ENCODE results near the gene BNIP5.
"Not testable (repeated sequence)": the region's sequence is repeated elsewhere in the genome, so short reads cannot be mapped to it uniquely, and the experiment has no call there.

BNIP5 gene

DNA sequence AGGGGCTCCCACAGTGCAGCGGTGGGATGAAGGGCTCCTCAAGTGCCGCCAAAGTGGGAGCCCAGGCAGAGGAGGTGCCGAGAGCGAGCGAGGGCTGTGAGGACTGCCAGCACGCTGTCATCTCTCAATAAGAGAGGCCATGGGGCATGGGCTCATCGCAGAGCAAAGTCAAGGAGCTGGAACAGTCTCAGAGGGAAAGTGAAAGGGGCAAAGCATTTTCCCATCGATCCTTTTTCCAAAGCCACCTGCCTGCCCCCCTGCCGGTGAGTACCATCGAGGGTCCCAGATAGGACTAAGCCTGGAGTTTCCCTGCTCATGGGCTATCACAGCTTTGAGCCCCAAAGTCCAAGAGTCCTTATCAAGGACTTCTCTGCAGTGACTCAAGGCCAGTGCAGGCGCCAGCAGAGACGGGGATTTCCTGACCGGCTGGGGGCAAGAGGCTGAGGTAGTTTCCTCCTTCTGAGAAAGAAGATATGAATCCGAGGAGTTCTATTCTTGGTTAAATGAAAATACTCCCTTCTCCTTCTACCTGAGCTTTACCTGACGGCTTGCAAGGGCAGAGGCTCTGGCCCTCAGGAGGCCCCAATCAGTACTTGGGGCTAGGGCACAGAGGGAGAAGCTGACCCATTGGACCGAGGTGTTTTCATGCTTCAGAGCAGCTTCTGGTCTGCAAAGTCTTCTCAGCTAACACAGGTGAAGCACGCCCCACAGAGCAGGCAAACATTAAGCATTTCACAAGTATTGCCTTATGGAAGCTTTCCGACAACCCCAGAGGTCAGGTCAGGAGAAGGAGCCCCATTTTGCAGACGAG, 28.2 kb upstream of the BNIP5 start:
- peak; percentile 12 for DNase-seq

DNA sequence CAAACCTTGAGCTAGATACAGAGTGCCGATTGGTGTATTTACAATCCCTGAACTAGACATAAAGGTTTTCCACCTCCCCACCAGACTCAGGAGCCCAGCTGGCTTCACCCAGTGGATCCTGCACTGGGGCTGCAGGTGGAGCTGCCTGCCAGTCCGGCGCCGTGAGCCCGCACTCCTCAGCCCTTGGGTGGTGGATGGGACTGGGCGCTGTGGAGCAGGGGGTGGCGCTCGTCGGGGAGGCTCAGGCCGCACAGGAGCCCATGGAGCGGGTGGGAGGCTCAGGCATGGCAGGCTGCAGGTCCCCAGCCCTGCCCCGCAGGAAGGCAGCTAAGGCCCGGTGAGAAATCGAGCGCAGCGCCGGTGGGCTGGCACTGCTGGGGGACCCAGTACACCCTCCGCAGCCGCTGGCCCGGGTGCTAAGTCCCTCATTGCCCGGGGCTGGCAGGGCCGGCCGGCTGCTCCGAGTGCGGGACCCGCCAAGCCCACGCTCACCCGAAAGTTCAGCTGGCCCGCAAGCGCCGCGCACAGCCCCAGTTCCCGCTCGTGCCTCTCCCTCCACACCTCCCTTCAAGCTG, 27.5 kb upstream of the BNIP5 start:
- not testable (repeated sequence) for DNase-seq

DNA sequence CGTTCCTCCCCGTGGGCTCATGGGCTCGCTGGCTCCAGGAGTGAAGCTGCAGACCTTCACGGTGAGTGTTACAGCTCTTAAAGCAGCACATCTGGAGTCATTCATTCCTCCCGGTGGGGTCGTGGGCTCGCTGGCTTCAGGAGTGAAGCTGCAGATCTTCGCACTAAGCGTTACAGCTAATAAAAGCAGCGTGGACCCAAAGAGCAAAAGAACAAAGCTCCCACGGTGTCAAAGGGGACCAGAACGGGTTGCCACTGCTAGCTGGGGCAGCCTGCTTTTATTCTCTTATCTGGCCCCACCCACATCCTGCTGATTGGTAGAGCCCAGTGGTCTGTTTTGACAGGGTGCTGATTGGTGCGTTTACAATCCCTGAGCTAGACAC, 26.7 kb upstream of the BNIP5 start:
- DNase-seq = not testable (repeated sequence)

DNA sequence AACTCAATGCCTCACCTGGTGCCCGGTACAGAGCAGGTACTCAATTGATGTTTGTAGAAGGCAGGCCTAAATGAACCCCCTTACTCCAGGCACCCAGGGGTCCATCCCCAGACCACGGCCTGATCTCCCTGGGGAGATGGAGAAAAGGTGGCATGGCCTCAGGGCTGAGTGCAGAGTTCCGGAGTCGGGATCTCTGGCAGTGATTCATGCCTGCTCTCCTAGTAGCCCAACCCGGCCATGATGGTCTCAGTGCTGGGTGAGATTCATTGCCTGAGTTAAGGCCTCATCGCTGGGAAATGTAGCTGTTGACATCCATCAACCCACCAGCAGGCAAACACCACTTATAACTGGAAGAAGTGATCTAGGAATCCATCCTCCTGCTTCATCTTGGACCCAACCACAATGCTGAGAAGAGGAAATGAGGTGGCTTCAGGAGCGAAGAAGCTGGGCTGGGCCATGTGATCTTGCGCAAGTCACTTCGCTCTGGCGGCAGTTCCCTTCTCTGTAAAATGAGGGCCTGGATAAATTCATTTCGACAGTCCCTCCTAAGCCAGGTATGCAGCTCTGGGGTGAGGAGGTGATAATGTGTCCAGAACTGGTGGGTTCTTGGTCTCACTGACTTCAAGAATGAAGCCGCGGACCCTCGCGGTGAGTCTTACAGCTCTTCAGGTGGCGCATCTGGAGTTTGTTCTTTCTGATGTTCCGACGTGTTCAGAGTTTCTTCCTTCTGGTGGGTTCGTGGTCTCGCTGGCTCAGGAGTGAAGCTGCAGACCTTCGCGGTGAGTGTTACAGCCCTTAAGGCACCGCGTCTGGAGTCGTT, 26.1 kb upstream of the BNIP5 start:
- no peak for DNase-seq

DNA sequence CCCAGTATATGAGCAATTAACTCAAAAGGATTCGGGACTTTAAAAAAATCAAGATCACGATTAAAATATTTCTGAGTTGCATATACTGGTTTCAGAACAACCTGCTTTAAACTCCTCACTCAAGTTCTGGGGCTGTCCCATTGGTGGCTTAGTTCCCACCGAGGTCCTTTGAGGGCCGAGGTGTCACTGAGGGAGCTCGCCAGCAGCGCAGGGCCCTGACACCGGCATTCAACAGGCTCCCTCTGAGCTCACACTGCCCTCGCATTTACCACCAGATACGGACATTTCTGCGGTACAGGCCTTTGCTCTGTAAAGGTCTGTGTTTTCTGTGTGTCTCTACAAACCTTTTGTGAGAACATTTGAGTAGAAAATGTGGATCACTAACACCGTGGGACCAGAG, 24.4 kb upstream of the BNIP5 start:
- no peak for DNase-seq

DNA sequence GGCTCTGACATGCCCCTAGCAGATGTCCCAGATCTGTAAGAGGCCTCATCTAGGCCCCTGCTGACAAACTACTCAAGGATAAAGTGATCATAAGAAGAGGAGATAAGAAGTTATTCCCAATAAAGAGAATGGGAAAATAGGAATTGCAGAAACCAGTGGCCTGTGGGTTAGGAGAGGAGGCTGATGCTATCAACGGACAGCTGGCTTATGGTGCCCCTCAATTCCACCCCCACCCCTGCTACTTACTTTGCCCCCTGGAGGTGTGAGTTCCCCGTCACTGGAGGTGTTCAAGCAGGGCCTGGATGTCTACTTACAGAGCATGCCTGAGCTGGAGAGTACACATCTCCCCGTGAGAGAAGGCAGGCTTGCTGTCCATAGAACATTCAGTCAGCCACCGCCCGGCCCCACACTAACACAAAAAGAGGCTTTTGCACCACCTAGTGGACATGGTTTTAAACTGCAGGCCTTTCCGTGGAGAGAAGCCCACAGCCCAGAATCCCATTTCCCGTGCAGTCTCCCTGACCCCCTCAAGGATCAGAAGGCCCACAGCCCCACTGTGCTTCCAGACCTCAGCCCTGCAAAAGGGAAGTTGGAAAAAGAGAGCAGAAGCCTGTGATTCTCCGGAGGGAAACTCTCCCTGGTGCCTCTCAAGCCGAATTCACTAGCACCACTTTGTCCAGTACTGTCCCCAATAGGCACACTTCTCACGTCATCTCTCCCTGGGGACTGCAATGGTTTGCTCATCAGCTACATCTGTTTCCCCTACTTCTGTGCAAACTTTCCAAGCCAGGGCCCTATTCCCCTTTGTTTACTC, 23.8 kb upstream of the BNIP5 start:
- DNase-seq = peak; percentile 77

DNA sequence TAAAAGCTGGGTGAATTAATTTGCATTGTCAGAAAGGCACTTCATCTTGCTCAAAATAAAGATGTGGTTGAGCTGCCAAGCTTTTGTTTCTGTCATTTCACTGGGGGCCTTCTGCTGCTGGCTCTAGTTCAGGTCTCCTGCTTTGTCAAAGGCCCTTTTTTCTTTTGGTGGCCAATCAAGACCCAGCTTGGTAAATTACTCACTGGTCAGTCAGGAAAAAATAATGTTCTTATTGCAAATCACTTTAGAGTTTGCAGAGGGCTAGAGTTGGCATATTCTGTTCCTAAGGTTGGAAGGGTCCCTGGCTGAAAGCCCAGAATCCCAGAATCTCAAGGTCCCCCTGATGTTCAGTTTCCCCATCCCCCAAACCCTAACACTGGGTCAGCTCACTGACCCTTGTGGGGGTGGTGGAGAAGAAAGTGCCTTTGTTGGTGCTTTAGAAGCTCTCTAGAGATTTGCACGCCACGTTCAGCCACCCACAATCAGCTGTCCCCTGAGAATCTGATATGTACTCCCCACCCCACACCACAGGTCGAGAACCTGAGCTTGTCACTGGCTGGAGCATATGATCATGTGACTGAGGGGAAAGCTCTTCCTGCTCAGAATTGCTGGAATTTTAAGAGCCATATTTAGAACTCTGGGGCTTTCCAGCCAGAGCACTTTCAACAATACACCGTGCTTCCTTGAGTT, 21.7 kb upstream of the BNIP5 start:
- no peak for DNase-seq

DNA sequence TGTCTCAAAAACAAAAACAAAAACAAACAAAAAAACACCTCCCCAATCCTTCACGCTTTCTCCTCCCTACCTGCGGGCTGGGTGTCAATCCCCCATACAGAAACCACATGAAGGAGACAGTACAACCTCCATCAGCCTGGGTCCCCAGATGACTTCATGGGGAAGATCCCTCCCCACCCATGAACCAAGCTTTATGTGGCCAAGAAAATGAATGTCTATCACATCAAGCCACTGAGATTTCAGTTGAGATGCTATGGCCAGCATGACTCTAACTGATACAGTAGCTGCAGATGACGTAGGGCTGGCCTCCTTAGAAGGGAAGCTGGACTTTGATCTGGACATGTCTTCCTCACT, 21.2 kb upstream of the BNIP5 start:
- no peak for DNase-seq

DNA sequence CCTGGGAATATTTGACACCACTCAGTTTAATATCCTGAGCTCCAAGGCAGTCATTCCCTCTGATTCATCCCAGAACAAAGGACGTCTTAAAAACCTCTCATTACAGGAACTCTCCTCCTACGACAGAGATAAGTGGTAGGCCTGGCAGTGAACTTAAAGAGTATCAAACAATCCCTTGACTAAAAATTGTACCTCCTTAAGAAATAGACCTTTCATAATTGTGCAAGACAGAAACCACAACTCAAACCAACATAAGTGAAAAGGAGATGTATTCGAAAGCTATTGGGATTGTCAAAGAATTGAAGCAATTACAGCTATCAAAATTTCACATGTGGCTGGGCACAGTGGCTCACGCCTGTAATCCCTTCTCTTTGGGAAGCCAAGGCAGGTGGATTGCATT, 19.1 kb upstream of the BNIP5 start:
- no peak for DNase-seq

DNA sequence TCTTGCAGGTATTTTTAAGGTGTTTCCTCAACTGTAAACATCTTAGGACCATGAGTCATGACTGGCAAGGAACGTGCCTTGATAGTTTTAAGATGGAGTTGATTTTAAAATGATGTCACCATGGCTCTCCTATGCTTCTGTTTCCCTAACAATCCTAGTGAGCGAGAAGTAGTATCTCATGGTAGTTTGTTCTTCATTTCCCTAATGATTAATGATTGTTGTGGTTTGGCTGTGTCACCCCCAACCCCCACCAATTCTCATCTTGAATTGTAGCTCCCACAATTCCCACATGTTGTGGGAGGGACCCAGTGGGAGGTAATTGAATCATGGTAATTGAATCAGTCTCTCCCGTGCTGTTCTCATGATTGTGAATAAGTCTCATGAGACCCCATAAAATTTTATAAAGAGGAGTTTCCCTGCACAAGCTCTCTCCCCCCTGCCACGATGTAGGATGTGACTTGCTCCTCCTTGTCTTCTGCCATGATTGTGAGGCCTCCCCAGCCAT, 16.8 kb upstream of the BNIP5 start:
- DNase-seq = peak; percentile 15

DNA sequence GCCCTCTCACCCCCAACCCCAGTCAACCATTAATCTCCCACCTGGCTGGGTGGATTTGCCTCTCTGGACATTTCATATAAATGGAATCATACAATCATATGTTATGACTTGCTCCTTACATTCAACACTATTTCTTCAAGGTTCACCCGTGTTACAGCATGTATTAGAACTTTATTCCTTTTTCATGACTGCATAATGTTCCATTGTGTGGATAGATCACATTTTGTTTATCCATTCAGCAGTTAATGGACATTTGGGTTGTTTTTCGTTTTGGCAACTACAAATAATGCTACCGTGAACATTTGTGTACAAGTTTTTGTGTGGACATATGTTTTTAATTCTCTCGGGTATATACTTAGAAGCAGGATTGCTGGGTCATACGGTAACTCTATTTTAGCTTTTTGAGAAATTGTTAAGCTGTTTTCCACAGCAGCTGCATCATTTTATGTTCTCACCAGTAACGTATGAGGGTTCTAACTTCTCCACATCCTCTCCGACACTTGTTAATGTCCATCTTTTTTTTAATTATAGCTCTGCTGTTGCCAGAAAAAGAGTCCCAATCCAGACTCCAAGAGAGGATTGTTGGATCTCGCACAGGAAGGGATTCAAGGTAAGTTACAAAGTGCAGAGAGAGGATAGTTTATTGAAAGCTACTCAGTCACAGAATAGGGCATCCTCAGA, 15.9 kb upstream of the BNIP5 start:
- DNase-seq = no peak

DNA sequence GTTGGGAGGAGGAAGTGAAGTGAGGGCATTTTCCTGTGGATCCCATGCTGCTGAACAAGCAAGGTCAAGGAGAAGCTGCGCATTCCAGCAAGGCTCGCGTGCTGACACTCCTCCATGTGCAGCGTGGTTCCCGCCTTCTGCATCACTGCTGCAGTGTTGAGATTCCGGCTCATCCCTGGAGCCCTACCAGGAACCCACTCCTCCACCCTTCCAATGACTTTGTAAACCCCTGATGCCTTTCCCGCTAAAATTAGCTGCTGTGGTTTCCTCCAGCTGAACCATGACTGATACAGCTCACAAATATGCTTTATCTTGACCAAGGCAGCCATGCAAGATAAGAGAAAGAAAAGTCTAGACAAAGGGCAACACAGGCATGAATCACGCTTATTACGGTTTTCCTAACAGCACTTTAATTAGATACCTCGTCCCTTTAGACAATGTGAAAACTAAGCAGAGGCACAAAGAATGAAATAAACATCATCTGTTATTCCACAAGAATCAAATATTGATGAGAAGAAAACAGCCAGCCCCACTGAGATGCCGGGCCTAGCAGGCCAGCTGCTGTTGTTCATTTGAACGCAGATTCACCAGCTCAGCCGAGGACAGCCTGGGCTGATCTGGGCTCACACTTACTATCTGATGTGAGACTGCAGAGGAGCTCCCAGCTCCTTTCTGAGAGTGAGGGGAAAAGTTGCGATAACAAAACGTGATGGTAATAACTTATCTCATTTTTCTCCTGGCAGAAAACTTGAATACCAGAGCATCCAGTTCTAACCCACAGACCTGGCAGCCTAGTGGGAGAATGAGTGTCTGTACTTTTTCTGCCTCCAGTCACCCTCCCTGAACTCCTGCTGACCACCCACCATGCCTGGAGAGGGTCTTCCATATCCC, 14.2 kb upstream of the BNIP5 start:
- DNase-seq = peak; percentile 78

DNA sequence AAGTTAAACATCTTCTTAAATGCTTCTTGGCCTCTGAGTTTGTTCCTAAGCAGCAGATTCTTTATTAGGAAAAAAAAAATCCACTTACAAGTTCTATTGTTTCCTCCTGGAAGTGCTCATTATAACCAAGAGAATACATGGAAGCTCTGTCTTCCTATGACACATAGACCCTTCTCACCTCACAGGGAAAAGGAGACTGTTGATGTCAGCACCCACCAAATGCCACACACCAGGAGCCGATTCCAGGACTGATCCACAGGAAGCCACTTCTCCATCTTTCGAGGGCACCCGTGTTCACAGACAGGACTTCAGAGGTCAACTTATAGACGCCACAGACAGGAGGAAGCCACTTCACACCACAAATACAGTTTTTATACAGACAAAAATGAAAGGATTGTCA, 13.4 kb upstream of the BNIP5 start:
- no peak for DNase-seq

DNA sequence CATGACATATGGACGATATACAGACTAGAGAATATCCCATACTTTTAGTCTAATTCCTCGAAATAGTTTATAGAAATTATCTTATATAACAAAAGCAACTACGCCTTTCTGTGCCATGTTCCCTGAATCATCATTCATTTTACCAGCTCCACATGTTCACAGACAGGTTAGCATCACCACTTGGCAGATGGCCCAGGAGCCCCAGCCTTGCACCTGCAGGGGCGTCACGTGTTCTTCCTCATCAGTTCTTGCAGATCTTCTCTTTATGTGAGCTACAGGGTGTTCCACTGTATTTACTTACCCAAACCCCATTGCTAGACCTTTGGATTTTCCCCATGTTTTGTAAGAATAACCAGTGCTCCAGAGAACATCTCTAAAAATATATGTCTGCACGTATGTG, 12.6 kb upstream of the BNIP5 start:
- DNase-seq = no peak

DNA sequence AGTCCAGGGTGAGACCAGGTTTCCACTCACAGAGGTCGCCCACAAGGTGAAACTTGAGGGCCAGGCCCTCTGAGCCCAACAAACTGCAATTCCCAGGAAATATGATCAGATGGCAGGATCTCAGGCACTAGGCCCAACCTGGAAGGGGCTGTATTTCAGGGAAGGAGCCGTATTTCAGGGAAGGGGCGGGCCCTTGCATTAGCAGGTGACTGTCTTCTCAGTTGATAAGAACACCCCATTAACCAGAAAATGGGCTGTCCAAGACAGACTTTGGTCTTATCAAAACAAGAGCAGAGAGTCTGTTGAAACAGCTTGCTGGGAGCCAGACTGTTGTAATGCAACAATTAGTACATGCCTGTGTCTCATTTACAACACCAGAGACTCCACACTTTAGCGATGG, 10.9 kb upstream of the BNIP5 start:
- DNase-seq = no peak

DNA sequence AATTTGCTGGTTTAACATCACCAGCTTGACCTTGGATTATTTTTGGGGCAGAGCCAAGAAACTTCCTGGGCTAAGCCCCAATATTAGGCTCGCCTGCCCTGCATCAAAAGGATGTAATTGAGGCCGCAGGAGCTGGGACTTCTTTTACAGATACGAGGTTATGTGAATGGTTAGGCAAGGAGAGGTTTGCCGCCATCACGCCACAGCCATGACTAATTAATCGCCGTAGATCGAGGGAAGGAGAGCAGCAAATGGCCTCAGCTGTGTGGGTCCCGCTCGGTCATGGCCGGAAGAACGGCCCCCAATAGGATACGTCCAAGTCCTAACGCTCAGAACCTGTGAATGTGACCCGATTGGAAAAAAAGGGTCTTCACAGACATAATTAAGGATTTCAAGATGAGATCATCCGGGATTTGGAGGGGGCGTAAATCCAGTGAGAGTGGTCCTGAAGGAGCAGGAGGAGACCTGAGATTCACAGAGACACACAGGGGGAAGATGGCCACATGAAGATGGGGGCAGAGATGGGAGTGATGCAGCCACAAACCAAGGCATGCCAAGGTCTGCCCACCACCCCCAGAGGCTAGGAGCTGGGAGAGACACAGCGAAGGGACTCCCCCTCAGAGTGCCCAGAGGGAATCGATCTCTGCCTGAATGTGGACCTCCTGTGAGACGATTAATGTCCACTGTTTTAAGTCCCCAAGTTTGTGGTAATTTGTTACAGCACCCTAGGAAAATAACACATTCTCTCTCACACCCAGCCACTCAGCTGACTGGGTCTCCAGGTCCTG, 10.0 kb upstream of the BNIP5 start:
- no peak for DNase-seq

DNA sequence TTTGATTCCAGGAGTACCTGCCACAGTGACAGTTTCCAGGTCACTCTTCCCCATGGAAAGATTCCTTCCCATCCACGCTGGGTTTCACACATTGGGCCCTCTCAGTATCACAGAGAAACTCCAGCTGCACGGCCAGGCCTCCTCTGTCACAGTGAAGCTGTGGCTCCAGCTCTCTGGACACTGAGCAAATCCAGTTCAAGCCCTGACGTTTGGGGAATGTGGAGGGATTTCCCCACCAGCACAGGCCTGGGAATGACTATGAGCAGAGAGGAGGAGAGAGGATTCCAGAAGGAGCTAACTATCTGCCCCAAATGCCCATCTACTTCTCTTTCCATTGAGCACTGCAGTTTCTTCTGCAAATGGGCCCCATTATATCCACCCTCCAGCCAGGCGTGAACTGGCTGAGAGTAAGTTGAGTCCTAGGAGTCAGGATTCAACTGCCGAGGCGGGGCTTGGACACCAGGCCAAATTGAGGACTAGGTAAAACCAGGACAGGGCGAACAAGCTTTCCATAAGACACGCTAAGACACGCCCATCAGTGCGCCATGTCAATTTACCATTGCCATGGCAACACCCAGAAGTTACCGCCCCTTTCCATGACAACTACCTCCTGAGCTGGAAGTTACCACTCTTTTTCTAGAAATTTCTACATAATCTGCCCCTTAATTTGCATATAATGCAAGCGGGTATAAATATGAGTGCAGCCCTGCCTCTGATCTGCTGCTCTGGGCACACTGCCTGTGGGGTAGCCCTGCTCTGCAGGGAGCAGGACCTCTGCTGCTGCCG, 9.2 kb upstream of the BNIP5 start:
- DNase-seq = no peak

DNA sequence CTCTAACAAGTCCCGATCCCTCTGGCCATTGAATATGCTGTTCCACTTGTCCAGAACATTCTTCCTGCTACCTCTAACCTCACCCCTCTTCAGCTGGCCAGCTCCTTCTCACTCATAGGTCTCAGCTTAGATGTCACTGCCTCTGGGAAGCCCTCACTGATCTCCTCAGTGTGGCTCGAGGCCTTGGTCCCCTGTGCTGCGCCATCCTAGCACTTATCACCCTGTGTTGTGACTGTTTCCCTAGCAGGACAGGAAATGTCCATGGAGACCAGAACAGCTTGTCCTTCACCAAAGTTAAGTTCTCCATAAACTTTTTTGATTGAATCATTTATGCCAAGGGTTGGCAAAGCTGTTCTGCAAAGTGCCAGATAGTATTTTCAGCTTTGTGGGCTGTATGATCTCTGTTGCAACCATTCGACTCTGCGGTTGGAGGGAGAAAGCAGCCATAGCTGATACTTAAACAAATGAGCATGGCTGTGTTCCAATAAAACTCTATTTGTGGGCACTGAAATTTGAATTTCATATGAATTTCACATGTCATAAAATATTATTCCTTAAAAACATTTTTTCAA, 6.5 kb upstream of the BNIP5 start:
- DNase-seq = no peak
